Measurements from ENCODE around the gene ASB13. TPM values are rescaled to one million over a fixed set of nuclear protein-coding genes. Genes with fewer than 3 reads are reported as not detected.

The ASB13 gene
- polyA plus RNA-seq, 1 of the 3 experiments (the other 2 are of a cell fraction), result 9.2 TPM

DNA sequence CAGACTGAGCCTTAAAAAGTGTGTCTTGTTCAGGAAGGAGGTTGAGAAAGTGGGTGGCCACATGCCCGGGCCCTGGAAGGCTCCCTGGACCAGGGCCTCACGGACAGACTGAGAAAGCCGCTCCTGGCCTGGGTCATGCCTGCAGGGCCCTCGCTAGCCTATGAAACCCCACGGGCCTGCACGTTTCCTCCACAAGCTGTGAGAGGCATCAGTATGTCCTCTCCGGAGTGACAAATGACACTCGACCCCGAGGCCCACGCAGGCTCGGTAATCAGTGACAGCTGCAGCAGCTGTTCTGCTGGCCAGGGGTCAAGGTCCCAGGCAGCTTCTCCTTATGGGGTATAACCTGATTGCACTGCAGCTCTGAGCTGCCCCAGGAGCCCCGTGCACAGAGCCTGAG, 47.6 kb downstream of the ASB13 start:
- Histone ChIP-seq H3K4me3 (ENCODE audit: low read depth in 2 of 2, low read length in 1 of 2) (no peak overlapping the region), H3K4me1 (ENCODE audit: control insufficient read depth in 1 of 2, insufficient read depth in 2 of 2, low read depth in 1 of 2, low read length in 1 of 2) (peaks cover 12 to 19% of the 10 kb centered on the region in 2 experiments; a peak in 2 of 4 replicates), H3K9ac (no peak overlapping the region), H3K9me3 (no peaks in the 10 kb centered on the region), H3K36me3 (replicated peaks in 1 of 2; ENCODE audit: control insufficient read depth in 1 of 2, insufficient read depth in 2 of 2, low read length in 1 of 2) (no peaks in the 10 kb centered on the region), H3F3A (replicated peaks; ENCODE audit: insufficient read depth) (no peaks in the 10 kb centered on the region), H3K79me2 (ENCODE audit: insufficient read depth) (no peaks in the 10 kb centered on the region), H3K27me3 (ENCODE audit: insufficient read depth) (no peaks in the 10 kb centered on the region), H4K20me1 (ENCODE audit: insufficient read depth) (no peaks in the 10 kb centered on the region), H3K27ac (ENCODE audit: low read depth in 2 of 2, low read length in 1 of 2) (no peak overlapping the region), H3K9me2 (no peaks in the 10 kb centered on the region), H3K4me2 (no peak overlapping the region), H2AFZ (ENCODE audit: low read depth) (no peak overlapping the region)
- DNase-seq, result peak; percentile 56
- CTCF ChIA-PET, result interaction anchor here (0.8 to 2.0 kb wide), 4 partner anchors 11 to 185 kb away, joined by 3 to 12 read pairs (median 6); no protein-coding TSS in a partner anchor
- no peak for TF ChIP-seq ELF1 (IDR thresholded peaks at IDR 0.05)
- no peak for TF ChIP-seq NRF1 (IDR thresholded peaks at IDR 0.05; ENCODE audit: low read depth, low read length)
- TF ChIP-seq, protein P1, sequence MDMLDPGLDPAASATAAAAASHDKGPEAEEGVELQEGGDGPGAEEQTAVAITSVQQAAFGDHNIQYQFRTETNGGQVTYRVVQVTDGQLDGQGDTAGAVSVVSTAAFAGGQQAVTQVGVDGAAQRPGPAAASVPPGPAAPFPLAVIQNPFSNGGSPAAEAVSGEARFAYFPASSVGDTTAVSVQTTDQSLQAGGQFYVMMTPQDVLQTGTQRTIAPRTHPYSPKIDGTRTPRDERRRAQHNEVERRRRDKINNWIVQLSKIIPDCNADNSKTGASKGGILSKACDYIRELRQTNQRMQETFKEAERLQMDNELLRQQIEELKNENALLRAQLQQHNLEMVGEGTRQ (IDR thresholded peaks at IDR 0.05; ENCODE audit: borderline replicate concordance, low read depth, low read length), result no peak
- TF ChIP-seq RAD21 (IDR thresholded peaks at IDR 0.05; ENCODE audit: low read length), result no peak
- TF ChIP-seq JUND (IDR thresholded peaks at IDR 0.05), result no peak
- no peak for TF ChIP-seq GATA2 (CRISPR knock-in tag; IDR thresholded peaks at IDR 0.05)
- TF ChIP-seq RXRA (IDR thresholded peaks at IDR 0.05; ENCODE audit: borderline replicate concordance, low read depth), result no peak
- TF ChIP-seq ZBTB33 (IDR thresholded peaks at IDR 0.05; ENCODE audit: borderline replicate concordance, low read depth), result no peak
- TF ChIP-seq YY1 (IDR thresholded peaks at IDR 0.05; ENCODE audit: low read depth), result no peak
- TF ChIP-seq TCF12 (IDR thresholded peaks at IDR 0.05), result no peak
- TF ChIP-seq PBX3 (IDR thresholded peaks at IDR 0.05), result no peak
- POLR2A ChIA-PET, result no interaction called here
- WGBS (ENCODE audit: low lambda C conversion rate), result 77% methylated on average over 6 of the region's 12 CpGs

GRCh38 chr10:5618042-5618441, 48.4 kb downstream of the ASB13 start:
- Histone ChIP-seq H3K36me3 (replicated peaks in 1 of 2; ENCODE audit: control insufficient read depth in 1 of 2, insufficient read depth in 2 of 2, low read length in 1 of 2) (no peaks in the 10 kb centered on the region), H3K27ac (ENCODE audit: low read depth in 2 of 2, low read length in 1 of 2) (no peak overlapping the region), H3K27me3 (ENCODE audit: insufficient read depth) (no peaks in the 10 kb centered on the region), H2AFZ (ENCODE audit: low read depth) (no peak overlapping the region), H3K4me1 (ENCODE audit: control insufficient read depth in 1 of 2, insufficient read depth in 2 of 2, low read depth in 1 of 2, low read length in 1 of 2) (peaks cover 11 to 16% of the 10 kb centered on the region in 2 experiments; a peak in 2 of 4 replicates), H3K4me3 (ENCODE audit: low read depth in 2 of 2, low read length in 1 of 2) (no peak overlapping the region), H4K20me1 (ENCODE audit: insufficient read depth) (no peaks in the 10 kb centered on the region), H3K4me2 (no peak overlapping the region), H3K9me2 (no peaks in the 10 kb centered on the region), H3K9me3 (no peaks in the 10 kb centered on the region), H3F3A (replicated peaks; ENCODE audit: insufficient read depth) (no peaks in the 10 kb centered on the region), H3K9ac (no peak overlapping the region), H3K79me2 (ENCODE audit: insufficient read depth) (no peaks in the 10 kb centered on the region)
- DNase-seq, result no peak
- 92% methylated on average over 6 of the region's 8 CpGs for WGBS (ENCODE audit: low lambda C conversion rate)
- ChIA-PET CTCF (interaction anchor here (0.8 to 2.0 kb wide), 4 partner anchors 12 to 178 kb away, joined by 3 to 12 read pairs (median 6); no protein-coding TSS in a partner anchor), POLR2A (no interaction called here)
- TF ChIP-seq FOXM1 (IDR thresholded peaks at IDR 0.05; ENCODE audit: low read depth) (no peak), SIN3A (IDR thresholded peaks at IDR 0.05; ENCODE audit: borderline replicate concordance, low read depth, low read length) (no peak), RAD21 (IDR thresholded peaks at IDR 0.05; ENCODE audit: low read length) (no peak), GABPA (IDR thresholded peaks at IDR 0.05; ENCODE audit: low read depth) (no peak), SMC3 (IDR thresholded peaks at IDR 0.05; ENCODE audit: low read depth, low read length) (no peak), NRF1 (IDR thresholded peaks at IDR 0.05; ENCODE audit: low read depth, low read length) (no peak), FOSL2 (IDR thresholded peaks at IDR 0.05; ENCODE audit: borderline replicate concordance, low read depth) (no peak), REST (IDR thresholded peaks at IDR 0.05; ENCODE audit: low read depth, low read length) (no peak), MXI1 (IDR thresholded peaks at IDR 0.05; ENCODE audit: low read depth, low read length) (no peak), ELF1 (IDR thresholded peaks at IDR 0.05) (no peak)
- TF ChIP-seq, protein P2, sequence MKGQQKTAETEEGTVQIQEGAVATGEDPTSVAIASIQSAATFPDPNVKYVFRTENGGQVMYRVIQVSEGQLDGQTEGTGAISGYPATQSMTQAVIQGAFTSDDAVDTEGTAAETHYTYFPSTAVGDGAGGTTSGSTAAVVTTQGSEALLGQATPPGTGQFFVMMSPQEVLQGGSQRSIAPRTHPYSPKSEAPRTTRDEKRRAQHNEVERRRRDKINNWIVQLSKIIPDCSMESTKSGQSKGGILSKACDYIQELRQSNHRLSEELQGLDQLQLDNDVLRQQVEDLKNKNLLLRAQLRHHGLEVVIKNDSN (IDR thresholded peaks at IDR 0.05; ENCODE audit: borderline replicate concordance, low read depth), result no peak
- TF ChIP-seq, protein P3, sequence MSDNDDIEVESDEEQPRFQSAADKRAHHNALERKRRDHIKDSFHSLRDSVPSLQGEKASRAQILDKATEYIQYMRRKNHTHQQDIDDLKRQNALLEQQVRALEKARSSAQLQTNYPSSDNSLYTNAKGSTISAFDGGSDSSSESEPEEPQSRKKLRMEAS (IDR thresholded peaks at IDR 0.05; ENCODE audit: low read depth), result no peak
